ENCODE measurements around the gene ZNF830.
A peak's percentile ranks its signal among the peaks of the same experiment; 100 is the strongest.

ZNF830 gene, protein sequence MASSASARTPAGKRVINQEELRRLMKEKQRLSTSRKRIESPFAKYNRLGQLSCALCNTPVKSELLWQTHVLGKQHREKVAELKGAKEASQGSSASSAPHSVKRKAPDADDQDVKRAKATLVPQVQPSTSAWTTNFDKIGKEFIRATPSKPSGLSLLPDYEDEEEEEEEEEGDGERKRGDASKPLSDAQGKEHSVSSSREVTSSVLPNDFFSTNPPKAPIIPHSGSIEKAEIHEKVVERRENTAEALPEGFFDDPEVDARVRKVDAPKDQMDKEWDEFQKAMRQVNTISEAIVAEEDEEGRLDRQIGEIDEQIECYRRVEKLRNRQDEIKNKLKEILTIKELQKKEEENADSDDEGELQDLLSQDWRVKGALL

DNA sequence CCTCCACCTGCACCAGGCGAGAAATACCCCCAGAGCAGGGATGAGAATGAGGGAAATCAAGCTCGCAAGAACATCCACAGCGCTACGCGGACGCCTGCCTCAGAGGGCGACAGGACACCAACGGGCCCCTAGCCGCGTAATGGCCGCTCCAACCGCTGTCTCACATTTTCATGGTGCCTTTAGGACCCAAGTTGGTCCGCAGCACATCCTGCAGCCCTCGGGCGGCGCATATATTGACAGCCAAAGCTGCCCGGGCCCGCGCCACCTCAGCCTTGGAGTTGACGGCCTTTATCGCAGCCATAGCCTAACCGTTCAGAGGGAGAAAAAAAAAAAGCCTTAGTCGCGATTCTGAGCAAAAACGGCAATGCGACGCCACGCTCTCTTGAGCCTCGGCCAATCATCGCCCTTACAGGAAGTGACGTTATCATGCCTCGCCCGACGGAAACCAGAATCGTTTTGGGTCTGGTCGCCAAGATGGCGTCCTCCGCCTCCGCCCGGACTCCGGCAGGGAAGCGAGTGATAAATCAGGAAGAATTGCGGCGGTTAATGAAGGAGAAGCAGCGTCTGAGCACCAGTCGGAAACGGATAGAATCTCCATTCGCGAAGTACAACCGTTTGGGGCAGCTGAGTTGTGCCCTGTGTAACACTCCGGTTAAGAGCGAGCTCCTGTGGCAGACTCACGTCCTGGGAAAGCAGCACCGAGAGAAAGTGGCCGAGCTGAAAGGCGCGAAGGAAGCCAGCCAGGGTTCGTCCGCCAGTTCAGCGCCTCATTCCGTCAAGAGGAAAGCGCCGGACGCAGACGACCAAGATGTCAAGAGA is at the start of gene ZNF830, which contains the start of gene CCT6B:
Gene ZNF830, plus strand, starts transcription at position 448 of the 819 bp plus-strand sequence. Its CDS starts 27 bp downstream, at position 475.
Gene CCT6B, minus strand, starts transcription at position 368 of the 819 bp plus-strand sequence. Its CDS starts 67 bp downstream, at position 301.
- TF ChIP-seq EZH2 (IDR thresholded peaks at IDR 0.05; ENCODE audit: borderline replicate concordance, low read depth, low read length, severe bottlenecking), result no peak
- TF ChIP-seq, protein P1, sequence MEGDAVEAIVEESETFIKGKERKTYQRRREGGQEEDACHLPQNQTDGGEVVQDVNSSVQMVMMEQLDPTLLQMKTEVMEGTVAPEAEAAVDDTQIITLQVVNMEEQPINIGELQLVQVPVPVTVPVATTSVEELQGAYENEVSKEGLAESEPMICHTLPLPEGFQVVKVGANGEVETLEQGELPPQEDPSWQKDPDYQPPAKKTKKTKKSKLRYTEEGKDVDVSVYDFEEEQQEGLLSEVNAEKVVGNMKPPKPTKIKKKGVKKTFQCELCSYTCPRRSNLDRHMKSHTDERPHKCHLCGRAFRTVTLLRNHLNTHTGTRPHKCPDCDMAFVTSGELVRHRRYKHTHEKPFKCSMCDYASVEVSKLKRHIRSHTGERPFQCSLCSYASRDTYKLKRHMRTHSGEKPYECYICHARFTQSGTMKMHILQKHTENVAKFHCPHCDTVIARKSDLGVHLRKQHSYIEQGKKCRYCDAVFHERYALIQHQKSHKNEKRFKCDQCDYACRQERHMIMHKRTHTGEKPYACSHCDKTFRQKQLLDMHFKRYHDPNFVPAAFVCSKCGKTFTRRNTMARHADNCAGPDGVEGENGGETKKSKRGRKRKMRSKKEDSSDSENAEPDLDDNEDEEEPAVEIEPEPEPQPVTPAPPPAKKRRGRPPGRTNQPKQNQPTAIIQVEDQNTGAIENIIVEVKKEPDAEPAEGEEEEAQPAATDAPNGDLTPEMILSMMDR (IDR thresholded peaks at IDR 0.05; ENCODE audit: borderline replicate concordance, extremely low read depth, low read length, poor library complexity, severe bottlenecking), result peak; percentile 2
- Histone ChIP-seq H3K36me3 (ENCODE audit: insufficient read depth, low read length) (peaks cover 34% of the 10 kb centered on the region), H3K27ac (ENCODE audit: low read length) (peak within 1 kb of the TSS; percentile 89), H2AFZ (ENCODE audit: low read depth, low read length) (peak within 1 kb of the TSS; percentile 87), H3K4me3 (ENCODE audit: low read depth in 1 of 2, low read length in 2 of 2) (peak within 1 kb of the TSS; percentile 63 to 86), H3K9ac (ENCODE audit: low read depth, low read length) (peak within 1 kb of the TSS; percentile 67), H3K9me3 (ENCODE audit: insufficient read depth, low read length, severe bottlenecking) (no peaks in the 10 kb centered on the region), H4K20me1 (ENCODE audit: insufficient read depth, low read length) (no peaks in the 10 kb centered on the region), H3K4me2 (ENCODE audit: insufficient read depth, low read length) (peak within 1 kb of the TSS; percentile 86), H3K27me3 (ENCODE audit: insufficient read depth, low read length, poor library complexity) (no peaks in the 10 kb centered on the region), H3K4me1 (ENCODE audit: insufficient read depth, low read length) (peaks cover 30% of the 10 kb centered on the region), H3K79me2 (ENCODE audit: insufficient read depth, low read length) (peaks cover 26% of the 10 kb centered on the region)
- DNase-seq (peak; percentile 92), ATAC-seq (ENCODE audit: insufficient read depth, low read depth) (peak; percentile 92)

DNA sequence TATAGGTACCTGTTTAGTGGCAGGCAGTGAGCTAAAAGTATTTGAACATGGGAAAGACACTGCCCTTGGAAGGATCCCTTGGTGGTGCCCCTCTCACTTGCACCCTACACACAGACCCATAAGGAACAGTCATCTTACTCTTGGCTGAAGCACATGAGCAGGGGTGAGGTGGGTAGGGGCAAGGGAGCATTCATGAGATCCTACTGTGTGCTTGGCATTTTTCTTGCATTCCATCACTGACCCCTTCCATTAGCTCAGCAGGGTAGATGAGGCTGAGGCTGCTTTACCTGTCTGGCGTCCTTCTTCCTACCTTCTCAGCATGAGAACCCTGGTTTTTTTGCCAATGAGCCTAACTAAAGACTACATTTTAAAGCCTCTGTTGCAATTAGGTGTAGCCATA is 48.3 kb upstream of the ZNF830 start:
- no peaks in the 10 kb centered on the region for H3K79me2 ChIP-seq (ENCODE audit: insufficient read depth, low read length)
- H3K9ac ChIP-seq (ENCODE audit: low read depth, low read length), result no peak overlapping the region
- H2AFZ ChIP-seq (ENCODE audit: low read depth, low read length), result no peak overlapping the region
- no peak for ATAC-seq (ENCODE audit: insufficient read depth, low read depth)
- DNase-seq, result no peak
- H3K4me3 ChIP-seq (ENCODE audit: low read depth in 1 of 2, low read length in 2 of 2), result no peak overlapping the region
- peaks cover 12% of the 10 kb centered on the region for H3K27me3 ChIP-seq (ENCODE audit: insufficient read depth, low read length, poor library complexity)
- no peaks in the 10 kb centered on the region for H4K20me1 ChIP-seq (ENCODE audit: insufficient read depth, low read length)
- no peak for TF ChIP-seq EZH2 (IDR thresholded peaks at IDR 0.05; ENCODE audit: borderline replicate concordance, low read depth, low read length, severe bottlenecking)
- TF ChIP-seq, protein P1 (IDR thresholded peaks at IDR 0.05; ENCODE audit: borderline replicate concordance, extremely low read depth, low read length, poor library complexity, severe bottlenecking), result no peak
- H3K27ac ChIP-seq (ENCODE audit: low read length), result no peak overlapping the region
- no peaks in the 10 kb centered on the region for H3K4me1 ChIP-seq (ENCODE audit: insufficient read depth, low read length)
- H3K4me2 ChIP-seq (ENCODE audit: insufficient read depth, low read length), result no peak overlapping the region
- H3K36me3 ChIP-seq (ENCODE audit: insufficient read depth, low read length), result no peaks in the 10 kb centered on the region
- H3K9me3 ChIP-seq (ENCODE audit: insufficient read depth, low read length, severe bottlenecking), result no peaks in the 10 kb centered on the region

DNA sequence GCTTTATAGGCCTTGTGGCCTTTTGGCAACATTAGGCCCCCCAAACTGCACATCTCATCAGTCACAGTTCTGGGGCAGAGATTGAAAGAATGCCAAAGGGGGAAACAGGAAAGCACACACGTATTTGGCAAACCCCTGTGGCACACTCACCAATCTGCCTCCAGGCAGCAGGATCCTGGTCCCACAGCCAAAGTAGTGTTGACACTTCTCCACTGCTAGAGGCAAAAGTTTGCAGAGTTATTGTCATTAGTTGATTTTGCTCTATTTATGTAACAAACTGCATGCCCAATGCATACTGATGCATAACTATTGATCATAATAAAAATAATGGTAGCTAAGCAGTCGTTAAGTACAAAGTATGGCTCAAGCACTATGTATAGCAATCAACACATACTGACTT is 45.2 kb upstream of the ZNF830 start:
- Histone ChIP-seq H3K36me3 (ENCODE audit: insufficient read depth, low read length) (no peaks in the 10 kb centered on the region), H3K4me2 (ENCODE audit: insufficient read depth, low read length) (no peak overlapping the region), H3K4me1 (ENCODE audit: insufficient read depth, low read length) (no peaks in the 10 kb centered on the region), H4K20me1 (ENCODE audit: insufficient read depth, low read length) (no peaks in the 10 kb centered on the region), H3K4me3 (ENCODE audit: low read depth in 1 of 2, low read length in 2 of 2) (no peak overlapping the region), H3K9ac (ENCODE audit: low read depth, low read length) (no peak overlapping the region), H3K27ac (ENCODE audit: low read length) (no peak overlapping the region), H3K9me3 (ENCODE audit: insufficient read depth, low read length, severe bottlenecking) (no peaks in the 10 kb centered on the region), H2AFZ (ENCODE audit: low read depth, low read length) (no peak overlapping the region), H3K79me2 (ENCODE audit: insufficient read depth, low read length) (no peaks in the 10 kb centered on the region), H3K27me3 (ENCODE audit: insufficient read depth, low read length, poor library complexity) (peaks cover 5% of the 10 kb centered on the region)
- no peak for ATAC-seq (ENCODE audit: insufficient read depth, low read depth)
- TF ChIP-seq, protein P1 (IDR thresholded peaks at IDR 0.05; ENCODE audit: borderline replicate concordance, extremely low read depth, low read length, poor library complexity, severe bottlenecking), result no peak
- no peak for TF ChIP-seq EZH2 (IDR thresholded peaks at IDR 0.05; ENCODE audit: borderline replicate concordance, low read depth, low read length, severe bottlenecking)
- no peak for DNase-seq
